WTC11 (cell line): Measurements from ENCODE around the gene FANCC.

Experiments used
- ELF4 ChIP-seq: sonication (generic); formaldehyde crosslinking; IDR thresholded peaks from 2 replicates; pipeline ENCODE4 v1.8.1; 2022; ENCODE audit warnings: low read depth, mild to moderate bottlenecking, moderate library complexity, missing genetic modification reagents
- JUN ChIP-seq: sonication (generic); formaldehyde crosslinking; IDR thresholded peaks from 2 replicates; pipeline ENCODE4 v1.8.0; 2023; ENCODE audit warnings: mild to moderate bottlenecking, missing genetic modification reagents

GRCh38 chr9:95266649-95267048 is 50.9 kb downstream of the FANCC start:
- TF ChIP-seq ELF4 (CRISPR knock-in tag), result no peak
- TF ChIP-seq JUN (CRISPR knock-in tag), result no peak
